GM21528 (cell line): ENCODE results near the gene CLNK.

Experiments used
- ATAC-seq: cut with Tn5 transposase; IDR thresholded peaks from one replicate; pipeline ENCODE4 v1.9.1; 2021; ENCODE audit warnings: mild to moderate bottlenecking, moderate library complexity; ENCODE audit not compliant: unreplicated experiment, low FRiP score

Gene CLNK

DNA sequence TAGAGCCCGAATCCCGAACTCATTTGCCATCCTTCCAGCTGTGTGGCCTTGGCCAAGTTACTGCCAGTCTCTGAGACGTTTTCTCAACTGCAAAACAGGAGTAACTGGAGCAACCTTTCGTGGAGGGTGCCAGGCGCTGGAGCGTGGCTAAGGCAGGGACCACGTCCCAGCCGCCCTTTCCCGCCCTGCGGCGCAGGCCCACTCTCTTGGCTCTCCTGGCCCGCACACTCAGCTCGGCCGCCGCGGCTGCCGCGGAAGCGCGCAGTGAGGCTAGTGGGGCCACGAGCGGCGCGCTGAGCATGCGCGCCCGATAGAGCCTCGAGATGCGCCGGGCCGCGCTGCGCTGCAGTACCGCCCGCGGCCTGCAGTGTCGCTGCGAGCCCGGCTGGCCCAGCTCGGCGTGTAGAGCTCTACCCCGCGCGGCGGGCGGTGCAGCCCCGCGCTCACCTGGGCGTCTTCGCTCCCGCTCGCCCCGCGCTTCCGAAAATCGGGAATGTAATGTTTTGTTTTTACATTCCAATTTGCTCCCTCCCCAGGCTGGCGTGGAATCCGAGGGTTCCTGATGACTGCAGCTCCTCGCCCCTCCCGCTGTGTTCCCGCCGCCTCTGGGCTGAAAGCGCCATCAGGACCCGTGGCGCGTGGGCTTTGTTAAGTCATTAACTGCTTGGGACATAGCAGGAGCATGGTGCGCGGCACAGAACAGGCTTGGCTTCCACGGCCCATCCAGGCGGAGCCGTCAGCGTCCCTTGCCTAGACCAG is 223.3 kb downstream of the CLNK start:
- ATAC-seq: peak; percentile 75

DNA sequence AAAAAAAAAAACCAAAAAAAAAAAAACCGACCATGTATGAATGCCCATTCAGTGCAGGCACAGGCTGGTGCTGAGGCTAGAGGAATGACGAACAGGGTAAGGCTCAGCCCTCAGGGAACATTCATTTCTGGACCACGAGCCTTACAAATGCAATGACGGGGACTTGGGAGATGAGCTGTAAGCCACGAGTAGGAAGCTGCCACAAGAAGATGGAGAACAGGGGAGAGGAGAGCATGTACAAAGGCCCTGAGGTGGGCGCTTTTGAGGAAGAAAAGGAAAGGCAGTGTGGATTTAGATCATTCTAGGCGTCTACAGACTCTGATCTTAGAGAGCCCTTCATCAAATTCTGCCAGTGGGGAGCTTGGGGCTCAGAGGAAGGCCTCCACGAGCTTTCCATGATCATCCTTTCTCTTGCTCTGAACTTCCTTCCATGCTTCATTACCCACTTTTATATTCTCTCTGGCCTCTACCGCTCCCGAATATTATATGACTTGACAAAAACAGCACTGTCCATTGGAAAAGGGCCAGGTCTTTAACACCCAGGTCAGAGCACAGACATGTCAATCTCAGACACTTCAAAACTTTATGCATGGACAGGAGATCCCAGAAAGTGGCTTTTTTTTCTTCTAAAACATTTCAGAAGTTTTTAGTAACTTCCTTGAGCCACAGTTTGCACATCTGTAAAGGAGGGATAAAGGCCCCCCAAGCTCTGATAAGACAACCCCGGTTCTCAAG is 224.1 kb downstream of the CLNK start:
- ATAC-seq: no peak

DNA sequence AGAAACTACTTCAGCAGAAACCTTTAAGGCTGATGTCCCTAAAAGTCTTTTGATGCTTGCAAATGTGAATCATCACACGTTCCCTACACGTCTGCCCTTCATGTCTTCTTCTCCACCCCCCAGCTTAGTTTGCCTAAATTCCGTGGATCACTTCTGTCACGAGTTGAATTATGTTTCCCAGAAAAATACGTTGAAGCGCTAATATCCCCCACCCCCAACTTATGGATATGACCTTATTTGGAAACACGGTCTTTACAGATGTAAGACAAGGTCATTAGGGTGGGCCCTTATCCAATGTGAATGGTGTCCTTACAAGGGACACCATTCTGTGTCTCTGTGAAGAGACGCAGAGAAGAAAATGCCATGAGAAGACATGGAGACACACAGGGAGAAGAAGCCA is 225.3 kb downstream of the CLNK start:
- ATAC-seq: no peak

DNA sequence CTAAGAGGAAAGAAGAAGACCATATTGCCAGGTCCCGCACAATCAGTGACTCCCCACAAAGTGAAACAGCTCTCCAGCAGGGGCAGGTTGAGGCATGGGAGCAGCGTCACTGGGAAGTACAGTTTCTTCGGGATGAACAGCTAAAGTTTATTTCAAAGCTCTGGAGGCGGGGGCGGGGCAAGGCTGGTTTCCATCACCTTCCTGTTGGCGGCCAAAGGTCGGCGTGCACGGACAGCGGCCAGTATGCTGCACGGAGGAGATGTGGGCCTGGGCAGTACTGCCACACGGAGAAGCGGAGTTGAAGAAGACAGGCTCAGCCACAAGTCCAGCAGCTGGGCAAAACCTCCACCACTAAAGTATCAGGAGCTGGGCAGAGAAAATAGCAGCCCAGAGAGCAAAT is 226.4 kb downstream of the CLNK start:
- no peak for ATAC-seq

DNA sequence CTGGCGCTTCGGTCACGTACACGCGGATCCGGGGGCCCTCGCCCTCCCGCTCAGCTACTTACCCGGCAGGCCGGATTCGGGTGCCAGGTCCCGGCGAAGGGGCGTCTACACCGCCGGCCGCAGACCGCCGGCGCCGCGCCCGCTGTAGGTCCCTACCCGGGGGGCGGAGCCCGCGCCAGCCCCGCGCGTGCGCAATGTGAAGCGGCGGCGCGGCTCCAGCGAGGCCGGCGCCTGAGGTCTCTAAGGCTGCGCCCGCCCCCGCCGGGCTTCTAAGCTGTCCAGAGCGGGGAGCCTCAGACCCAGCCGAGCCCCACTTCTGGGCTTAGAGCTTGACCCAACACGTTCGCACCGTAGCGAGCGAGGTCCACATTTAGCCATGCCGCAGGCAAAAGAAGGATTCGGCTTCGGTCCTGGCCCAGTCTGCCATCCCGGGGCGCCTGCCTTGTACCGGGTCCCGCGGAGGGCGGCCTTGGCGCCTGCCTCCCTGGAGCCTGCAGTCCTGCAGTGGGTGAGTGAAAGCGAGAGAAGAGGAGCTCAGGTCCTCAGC is 227.2 kb downstream of the CLNK start, which contains the start of gene ZNF518B:
ZNF518B (minus strand) TSS at position 172 of the 547 bp plus-strand sequence. CDS start 11,098 bp downstream, outside the sequence.
- ATAC-seq: peak; percentile 83

DNA sequence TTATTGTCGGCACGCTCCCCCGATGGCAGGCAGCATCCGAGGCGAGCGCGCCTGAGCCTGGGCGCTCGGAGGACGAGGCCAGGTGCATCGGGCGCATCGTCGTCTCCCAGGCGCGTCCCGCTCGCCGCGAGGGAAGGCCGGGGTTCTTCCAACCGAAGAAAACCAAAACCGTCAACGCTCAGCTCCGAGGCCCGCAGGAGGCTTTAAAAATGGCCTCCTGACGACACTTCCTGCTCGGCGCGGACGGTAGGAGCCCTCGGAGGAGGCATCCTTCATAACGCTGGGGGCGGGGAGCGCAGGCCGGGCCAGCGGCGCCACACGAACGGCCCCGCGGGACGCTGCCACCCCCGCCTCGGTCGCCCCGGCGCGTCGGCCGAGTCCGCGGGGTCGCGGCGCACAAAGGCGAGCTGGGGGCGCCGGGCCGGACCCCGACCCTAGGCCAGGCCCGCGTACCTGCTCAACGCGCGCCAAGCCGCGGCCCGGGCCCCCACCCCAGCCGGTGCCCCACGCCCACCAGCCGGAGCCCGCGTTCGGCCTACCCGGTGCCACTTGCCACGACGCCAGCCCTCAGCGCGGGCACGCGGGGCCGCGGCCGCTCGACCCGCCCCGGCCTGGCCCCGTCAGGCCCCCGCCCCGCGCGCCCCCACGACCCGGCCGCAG is 227.8 kb downstream of the CLNK start:
- ATAC-seq: peak; percentile 67

DNA sequence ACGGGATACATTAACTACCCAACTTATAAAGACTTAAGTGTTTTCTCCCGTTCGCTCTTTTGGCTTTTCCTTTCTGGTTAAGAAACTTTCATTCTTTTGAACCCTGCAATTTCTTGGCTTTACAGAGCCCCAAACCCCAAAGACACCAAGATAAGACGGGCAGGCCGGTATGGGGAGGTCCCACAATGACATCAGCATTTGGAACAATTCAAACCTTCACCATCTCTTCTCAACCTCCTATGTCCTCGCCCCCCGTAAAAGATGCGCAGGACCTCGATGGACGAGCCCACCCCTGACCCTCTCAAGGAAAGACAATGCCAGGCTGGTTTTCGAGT is 228.3 kb downstream of the CLNK start:
- no peak for ATAC-seq

DNA sequence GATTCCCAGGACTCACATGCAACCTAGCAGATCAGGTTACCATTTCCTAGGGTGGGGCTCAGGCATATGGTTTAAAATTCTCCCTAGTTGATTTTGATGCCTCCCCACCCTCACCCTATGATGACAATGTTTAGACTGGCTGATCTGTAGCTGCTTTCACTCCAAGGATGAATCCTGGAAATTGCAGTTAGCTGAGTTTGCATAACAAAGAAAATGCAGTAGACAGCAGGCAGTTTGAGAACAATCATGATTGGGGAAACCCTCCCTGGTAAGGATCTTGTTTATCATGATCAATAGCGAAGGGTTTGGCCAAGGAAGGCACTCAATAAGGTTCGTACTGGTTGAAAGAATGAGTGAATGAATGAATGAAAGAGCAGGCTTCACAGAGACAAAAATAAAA is 229.4 kb downstream of the CLNK start:
- ATAC-seq: no peak

DNA sequence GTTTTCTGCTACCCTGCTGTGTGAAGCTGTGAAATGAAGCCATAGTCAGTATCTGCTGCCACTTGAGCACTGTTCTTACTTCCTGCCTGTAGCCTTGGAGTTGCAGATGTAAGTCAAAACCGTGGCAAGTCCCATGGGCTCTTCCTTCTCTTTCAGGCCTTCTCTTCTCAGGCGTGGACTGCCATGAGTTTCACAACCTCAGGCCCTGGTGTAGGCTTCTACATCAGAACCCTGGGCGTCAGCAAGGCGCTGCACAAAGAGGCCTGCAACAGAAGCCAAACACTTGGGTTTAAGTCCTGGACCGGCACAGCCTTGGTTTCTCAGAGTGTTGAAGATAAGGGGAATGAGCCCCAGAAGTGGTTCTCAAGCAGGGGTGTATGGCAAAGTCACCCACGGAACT is 229.8 kb downstream of the CLNK start:
- no peak for ATAC-seq

DNA sequence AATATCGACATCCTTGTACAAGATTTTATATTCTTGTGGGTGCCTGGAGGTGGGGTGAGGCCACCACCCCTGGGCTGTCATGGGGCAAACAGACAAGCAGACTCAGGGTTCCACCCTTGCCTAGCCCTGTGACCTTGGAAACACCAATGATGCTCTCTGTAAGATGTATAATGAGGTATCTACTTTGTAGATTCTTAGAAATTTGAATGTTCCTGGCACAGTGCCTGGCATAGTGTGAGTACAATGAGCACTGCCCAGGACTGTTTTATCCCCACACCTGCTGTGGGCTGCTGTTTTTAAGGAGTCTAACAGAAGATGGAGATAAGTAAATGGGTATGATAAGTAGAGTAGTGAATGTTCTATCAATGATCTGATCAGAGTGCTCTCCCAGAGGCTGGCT is 230.4 kb downstream of the CLNK start:
- no peak for ATAC-seq

DNA sequence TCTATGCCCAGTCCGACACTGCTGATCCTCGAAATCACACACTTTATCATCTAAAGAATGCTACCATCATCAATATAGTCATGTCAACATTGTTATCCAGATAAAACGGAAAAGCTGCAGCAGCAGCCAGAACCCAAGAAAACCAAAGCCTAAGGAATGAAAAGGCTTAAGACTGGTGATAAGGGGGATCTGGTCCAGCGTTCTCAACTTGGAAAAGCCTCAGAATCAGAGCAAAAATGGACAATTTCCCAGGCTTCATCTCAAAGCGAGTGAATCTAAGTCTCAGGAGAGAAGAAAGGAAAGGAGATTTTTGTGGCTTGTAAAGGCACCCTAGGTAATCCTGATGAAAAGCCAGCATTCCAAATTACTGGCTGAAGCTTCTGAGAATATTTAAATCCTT is 235.6 kb downstream of the CLNK start:
- no peak for ATAC-seq

DNA sequence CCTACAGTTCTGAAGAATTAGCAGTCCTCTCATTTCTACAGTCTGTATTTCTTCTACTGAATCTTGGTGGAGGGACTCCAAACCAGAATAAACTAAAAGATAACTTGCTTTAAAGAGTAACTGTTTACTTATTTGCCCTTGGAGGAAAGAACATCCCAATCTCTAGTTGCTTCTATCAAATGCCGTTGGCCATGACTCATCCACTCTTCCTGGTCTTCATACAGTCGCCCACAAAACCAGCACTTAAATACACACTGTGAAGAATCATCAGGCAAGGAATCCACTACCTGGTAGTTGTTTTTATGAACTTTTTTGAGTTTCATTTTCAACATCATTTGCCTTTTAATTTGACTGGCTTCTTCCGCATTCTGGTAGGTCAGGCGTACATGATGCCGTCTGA is 241.6 kb downstream of the CLNK start:
- no peak for ATAC-seq

DNA sequence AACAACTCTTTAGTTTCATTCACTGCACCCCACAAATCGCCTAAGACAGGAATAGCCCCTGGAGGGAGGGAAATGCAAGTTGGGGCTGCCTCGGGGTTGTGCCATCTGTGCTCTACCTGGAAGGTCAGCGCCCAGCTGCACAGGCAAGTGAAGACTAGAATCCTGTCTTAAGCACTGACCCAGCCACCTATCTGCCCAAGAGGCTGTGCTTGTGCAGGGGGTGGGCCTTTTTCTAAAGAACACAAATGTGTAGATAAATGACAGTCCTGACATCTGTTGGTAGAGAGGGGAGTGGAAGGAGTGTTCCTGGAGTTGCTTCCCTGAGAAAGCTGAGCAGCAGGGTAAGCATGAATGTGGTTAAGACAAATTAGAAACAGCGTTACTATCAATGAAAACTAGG is 243.1 kb downstream of the CLNK start:
- ATAC-seq: no peak

DNA sequence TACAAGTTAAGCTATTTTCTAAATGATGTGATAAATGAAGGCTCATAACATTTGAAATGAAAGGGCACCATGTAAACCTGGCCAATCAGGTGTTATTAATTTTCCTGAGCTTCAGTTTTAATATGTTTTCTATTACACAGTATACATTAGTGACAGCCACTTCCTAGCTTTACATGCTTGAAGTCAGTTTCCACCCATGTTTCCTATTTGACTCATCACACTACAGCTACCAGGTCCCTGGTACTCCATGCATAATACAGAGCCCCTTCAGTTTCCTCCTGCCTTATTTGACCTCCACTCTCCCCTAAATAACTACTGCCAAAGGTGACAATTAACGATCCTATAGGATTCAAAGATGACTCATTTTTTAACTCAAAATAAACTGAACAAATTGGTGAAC is 245.6 kb downstream of the CLNK start:
- ATAC-seq: no peak

DNA sequence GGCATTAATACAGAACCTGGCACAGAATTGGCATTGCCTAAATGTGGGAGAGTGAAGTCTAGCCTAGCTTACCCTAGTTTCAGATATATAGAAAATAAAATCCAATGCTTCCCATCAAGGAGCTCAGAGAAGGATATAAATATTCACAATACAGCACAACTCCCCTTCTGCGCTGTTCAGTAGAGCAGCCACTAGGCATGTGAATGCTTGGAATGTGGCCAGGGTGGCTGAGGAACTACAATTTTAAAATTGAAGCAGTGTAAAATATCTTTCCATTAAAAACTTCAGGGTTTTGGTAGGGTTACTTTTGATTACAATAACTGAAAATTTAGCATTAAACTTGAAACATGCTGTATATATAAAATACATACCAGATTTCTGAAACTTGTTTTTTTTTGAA is 246.8 kb downstream of the CLNK start:
- ATAC-seq: no peak
